ENCODE data around the gene PTF1A. TPM values are rescaled to one million over a fixed set of nuclear protein-coding genes. Genes with fewer than 3 reads are reported as not detected.

The PTF1A gene
- polyA plus RNA-seq, 4 donors: not detected

DNA sequence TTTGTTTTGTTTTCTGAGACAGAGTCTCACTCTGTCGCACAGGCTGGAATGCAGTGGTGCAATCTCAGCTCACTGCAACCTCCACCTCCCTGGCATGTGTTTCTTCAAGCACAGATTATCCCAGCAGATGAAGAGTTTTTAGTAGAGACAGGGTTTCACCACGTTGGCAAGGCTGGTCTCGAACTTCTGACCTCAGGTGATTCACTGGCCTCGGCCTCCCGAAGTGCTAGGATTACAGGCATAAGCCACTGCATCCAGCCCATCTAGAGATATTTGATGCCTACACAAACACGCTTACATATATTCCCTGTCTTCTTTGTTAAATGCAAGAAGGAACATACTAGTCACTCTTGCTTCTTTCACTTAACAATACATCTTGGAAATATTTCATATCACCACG is 5.9 kb upstream of the PTF1A start:
- no peak for DNase-seq (ENCODE audit: low read depth in 4 of 4, low spot score in 2 of 4)

DNA sequence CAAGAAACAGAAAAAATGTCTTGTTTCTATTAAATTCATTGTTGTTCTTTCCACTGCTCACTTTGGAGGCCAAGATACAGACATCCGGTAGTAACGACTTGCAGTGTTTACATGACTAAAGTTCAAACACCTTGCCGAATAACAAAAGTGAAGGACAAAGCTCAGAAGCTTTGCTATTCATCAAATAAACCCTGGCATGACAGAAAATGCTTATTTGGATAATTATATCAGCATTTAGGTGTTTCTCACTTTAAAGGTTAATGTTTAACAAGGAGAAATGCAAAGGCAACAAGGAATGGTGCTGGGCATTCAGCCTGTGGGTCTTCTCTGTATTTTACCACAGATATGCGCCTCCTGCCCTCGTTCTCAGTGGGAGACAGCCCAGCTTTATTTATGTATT is 5.4 kb upstream of the PTF1A start:
- no peak for DNase-seq (ENCODE audit: low read depth in 4 of 4, low spot score in 2 of 4)

DNA sequence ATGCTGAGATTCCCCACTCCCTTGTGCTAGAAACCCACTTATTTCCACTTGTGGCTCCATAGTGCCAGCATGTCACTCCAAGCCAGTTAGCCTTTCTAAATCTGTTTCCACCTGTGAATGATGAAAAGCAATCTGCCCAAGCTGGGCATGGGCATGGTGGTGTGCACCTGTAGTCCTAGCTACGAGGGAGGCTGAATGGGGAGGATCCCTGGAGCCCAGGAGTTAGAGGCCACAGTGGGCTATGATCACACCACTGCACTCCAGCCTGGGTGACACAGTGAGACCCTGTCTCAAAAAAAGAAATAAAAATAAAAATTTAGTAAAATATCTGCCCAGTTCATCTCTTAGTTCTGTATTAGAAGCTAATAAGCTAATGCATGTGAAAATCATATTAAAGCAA is 5.0 kb upstream of the PTF1A start:
- DNase-seq (ENCODE audit: low read depth in 4 of 4, low spot score in 2 of 4): no peak

DNA sequence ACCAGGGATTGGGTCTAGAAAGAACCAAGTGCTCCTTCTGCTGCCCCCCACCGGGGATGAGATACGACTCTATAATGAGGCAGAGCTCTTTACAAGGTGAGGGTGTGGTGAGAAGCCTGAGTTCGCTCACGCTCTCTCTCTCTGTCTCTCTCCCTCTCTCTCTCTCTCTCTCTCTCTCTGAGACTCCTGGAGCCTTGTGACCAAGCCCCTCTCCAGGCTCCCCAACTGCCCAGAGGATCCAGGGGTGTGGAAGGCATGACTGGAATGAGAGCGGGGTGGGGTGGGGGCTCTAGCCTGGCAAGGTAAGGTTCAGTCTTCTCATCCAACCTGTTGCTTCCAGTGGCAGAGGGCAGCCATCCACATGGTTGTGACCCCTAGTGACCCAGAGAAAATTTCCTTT is 3.1 kb upstream of the PTF1A start:
- DNase-seq (ENCODE audit: low read depth in 4 of 4, low spot score in 2 of 4): no peak

DNA sequence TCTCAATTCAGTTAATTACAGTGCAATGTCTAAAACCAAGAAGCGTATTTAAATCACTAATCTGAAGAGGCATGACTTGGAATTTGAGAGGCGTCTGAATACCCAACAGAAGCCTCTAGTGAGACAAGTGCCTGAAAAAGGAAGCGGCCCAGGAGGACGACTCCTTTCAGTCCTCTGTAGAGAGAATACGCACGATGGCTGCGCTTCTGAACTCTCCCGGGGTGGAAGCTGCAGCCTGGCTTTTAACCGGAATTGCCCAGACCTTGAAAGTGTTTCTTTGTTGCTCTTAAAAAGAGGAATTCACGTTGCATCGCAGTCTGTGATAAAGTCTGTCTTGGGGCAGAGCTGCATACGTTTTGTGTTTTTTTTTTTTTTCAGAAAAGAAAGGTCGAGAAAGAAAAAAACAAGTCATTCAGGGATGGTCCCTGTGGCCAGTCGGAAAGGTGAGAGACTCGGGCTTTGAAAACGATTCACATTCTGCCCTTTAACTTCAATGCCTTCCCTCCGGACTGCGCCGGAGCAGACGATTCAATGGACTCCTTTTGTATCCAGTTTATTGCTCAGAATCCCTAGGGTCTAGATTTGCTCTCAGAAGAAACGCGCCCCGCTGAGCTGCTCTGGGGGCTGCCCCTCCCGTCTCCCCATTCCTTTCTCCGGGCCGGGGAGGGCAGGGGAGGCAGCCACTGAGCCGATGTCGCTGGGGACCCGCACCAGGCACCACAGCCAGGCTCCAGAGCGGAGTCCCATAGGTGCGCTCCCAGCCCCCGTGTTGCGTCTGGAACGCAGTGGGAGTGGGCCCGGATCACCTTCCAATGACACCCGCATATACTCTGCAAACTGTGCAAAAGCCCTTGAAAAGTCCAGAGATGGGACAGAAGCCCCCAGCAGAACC is 994 bp upstream of the PTF1A start:
- no peak for DNase-seq (ENCODE audit: low read depth in 4 of 4, low spot score in 2 of 4)

DNA sequence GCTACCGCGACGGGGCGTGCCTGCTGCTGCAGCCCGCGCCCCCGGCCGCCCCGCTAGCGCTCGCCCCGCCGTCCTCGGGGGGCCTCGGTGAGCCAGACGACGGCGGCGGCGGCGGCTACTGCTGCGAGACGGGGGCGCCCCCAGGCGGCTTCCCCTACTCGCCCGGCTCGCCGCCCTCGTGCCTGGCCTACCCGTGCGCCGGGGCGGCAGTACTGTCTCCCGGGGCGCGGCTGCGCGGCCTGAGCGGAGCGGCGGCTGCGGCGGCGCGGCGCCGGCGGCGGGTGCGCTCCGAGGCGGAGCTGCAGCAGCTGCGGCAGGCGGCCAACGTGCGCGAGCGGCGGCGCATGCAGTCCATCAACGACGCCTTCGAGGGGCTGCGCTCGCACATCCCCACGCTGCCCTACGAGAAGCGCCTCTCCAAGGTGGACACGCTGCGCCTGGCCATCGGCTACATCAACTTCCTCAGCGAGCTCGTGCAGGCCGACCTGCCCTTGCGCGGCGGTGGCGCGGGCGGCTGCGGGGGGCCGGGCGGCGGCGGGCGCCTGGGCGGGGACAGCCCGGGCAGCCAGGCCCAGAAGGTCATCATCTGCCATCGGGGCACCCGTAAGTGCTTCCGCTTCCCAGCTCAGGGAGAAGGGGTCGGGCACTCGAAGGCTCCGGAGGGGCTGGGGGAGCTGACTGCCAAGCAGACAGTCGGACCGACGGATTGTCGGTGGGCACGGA is 761 bp downstream of the PTF1A start:
- DNase-seq (ENCODE audit: low read depth in 4 of 4, low spot score in 2 of 4): no peak

DNA sequence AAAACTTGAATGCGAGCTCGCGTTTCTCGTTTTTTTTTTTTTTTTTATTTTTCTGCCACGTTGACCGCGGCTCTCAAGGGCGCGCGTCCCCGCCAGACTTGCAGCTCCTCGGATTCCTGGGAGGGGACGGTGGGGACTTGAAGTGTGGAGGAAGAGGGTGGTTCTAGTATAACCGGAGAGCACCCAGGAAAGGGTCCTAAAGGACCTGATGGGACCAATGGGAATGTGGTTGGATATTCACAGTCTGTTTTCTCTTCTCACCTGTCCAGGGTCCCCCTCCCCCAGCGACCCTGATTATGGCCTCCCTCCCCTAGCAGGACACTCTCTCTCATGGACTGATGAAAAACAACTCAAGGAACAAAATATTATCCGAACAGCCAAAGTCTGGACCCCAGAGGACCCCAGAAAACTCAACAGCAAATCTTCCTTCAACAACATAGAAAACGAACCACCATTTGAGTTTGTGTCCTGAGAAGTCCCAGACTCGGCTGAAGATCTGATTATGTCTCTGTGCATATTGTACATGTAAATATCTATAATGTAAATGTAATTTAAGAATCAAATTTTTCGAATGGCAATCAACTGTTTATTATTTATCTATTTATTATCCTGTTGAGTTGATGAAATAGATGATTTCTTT is 1.4 kb downstream of the PTF1A start:
- no peak for DNase-seq (ENCODE audit: low read depth in 4 of 4, low spot score in 2 of 4)

DNA sequence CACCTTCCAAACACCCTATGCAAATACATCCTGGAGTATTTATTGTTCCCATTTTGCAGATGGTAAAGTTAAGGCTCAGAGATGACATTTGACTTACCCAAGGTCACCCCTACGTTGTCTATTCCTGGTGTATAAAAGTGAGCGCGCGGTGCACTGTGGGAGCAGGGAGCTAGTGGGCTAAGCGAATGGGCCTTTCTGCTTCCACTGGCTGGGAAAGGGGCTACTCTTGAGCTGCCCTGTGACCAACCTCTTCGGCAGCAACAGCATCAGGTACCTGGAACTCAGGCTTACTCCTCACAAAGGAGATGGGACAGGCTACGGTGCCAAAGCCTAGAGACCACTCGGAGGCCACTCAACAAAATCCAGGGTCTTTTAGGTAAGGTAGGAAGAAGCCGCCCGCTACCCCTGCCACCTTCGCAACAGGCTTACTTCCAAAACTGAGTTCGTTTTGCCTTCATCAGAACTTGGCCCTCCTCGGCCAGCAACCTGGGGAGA is 2.4 kb downstream of the PTF1A start:
- DNase-seq (ENCODE audit: low read depth in 4 of 4, low spot score in 2 of 4): no peak

DNA sequence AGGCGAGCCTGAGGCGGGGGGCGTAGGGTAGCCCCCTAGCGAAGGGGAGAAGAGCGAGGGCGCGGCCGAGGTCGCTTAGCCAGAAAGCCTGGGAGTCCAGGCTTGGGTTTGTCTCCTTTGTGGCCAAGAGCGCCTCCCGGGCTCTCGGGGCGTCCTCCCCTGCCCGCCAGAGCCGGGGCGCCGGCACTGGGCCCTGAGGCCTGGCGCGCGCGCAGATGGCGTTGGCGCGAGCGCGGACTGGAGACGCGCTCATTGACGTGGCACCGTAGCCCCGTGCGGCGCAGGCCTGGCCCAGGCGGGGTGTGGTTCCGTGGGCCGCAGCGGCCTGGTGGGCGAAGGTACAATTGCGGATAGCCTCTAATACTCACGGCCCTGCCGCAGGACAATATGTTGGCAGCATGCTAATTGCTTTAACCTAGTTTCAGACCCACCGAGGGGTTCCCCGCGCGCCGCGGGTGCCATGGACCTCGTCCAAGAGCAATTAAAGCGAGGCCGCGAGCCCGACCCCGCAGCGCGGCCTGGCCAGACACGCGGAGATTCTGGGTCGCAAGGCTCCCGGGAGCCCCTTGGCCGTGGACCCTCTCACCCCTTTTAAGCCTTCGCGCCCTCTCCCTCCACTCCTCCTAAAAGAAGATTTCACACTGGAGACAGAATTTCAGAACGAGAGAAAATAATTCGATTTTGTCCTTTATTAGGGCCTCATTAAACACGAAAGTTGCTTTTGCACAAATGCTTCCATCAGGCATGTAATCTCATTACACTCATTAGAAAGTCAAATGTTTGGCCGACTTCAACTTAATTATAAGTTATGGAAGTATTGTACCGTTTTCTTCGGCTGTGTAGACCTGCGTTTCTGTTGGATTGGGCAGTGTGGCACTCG is 3.1 kb downstream of the PTF1A start:
- DNase-seq (ENCODE audit: low read depth in 4 of 4, low spot score in 2 of 4): no peak

DNA sequence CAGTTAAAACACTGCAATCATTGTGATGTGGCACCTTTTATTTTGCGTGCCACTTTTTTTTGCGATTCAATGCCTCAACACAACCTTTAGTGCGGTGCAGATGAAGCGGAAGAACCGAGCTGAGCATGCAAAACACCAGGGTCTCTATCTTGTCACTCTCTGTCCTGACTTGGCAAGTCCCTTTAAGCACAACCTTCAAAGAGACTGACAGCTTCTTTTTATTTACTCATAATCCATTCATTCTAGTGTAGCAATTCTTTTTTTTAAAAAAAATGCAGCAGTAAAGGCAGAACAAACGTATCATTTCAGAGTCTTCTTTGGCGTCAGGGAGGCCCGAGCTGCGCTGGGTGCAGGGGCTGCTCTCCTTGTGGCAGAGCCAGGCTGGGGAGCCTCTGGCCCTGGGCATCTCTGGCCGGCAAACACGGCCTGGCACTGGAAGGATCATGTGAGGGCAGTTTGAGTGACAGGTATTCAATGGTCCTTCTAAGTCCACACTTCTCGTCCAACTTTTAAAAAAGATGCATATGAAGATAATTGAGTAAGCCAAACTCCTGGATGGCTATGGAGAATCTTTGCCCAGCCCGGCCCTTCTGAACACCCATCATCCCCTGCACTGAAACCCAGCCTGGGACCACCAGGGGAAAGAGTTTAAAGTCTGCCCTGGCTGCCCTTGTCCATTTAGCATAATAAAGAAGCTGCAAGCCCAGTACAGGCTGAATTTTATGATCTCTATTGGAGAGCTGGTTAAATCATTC is 3.9 kb downstream of the PTF1A start:
- no peak for DNase-seq (ENCODE audit: low read depth in 4 of 4, low spot score in 2 of 4)

DNA sequence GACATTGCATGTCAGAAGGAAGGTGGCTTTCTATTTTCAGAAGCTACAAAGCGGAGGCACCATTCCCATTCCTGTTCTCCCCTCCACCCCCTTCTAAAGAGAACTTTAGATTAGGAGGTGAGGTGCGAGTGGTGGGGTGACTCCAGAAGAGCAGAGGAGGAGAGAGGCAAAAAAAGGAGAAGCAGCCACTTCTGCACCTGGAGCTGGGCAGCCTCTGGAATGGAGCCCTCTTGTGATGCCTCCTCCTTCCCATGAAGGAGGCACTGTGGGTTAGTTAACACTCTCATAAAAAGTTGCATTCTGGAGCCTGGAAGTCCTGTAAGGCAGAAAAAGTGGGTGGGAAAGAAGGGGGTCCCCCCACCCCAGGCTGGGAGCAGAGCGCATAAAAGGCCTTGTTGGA is 4.8 kb downstream of the PTF1A start:
- DNase-seq (ENCODE audit: low read depth in 4 of 4, low spot score in 2 of 4): no peak

DNA sequence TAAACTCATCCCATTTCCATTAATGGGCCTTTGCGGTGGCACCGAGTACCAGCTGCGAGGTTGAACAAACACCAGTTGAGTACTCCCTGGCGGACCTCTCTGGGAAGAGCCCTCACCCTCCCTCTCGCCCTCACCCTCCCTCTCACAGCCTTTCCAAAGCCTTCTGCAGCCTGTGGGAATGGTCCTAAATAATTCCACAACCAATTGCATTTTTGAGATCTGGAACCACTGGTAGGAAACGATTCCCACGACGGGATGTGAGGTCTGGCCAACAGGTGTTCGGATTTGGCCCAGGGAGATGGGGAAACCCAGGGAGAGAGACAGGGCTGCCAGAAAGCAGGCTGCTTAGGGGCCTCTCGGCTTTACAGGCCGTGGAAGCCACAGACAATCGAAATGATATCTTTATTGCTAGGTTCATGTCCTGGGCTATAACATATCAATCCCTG is 5.3 kb downstream of the PTF1A start:
- no peak for DNase-seq (ENCODE audit: low read depth in 4 of 4, low spot score in 2 of 4)

DNA sequence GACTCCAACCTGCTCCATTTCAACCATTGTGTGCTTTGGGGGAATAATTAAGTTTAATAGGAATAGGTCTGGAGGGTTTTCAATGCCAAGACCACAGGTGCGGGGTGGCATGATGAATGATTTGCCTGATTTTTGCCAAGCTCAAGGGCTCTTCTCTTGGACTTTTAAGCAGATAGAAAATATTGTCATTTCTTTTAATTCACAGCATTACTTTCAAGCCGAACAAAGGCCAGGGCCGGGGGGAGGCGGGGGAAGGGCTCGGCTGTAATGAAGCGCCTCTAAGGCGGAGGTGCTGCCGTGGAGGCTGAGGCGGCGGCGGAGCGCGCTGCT is 6.5 kb downstream of the PTF1A start:
- DNase-seq (ENCODE audit: low read depth in 4 of 4, low spot score in 2 of 4): no peak

DNA sequence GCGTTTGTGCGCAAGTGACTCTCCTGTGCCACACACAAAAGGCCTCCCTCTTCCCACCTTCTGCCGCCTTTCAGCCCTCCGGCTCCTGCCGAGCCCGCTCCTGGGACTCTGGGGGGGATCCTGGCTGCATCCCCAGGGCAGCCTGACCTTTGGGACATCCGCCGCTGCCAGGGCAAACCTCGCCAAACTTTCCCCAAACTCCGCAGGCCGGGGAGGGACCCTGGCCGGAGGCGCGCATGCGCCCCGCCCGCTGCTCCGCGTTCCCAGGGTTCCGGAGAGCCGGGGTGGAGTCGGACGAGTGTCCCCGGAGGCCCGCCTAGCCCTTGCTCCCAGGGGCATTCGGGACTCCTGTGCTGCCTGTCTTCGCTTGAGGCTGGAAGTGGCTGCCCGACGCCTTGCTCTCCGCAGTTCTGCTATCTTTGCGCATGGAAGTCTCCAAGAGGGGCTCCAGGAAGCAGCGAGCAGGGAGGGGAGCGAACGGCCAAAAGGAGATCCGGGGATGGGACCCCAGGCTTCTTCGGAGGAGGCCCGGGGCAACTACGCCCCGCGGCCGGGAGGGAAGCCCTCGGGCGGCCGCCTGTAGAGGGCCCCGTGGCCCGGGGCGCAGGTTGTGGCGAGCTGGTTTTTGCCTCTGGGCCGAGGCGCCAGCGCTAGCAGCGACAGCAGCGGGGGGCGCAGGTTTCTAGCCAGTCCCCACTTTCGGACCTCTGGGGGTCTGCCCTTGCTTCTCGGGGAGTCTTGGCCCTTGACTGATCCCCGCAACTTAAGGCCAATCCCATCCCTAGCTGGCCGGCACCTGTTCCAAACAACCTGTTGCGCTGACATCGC is 7.0 kb downstream of the PTF1A start:
- DNase-seq (ENCODE audit: low read depth in 4 of 4, low spot score in 2 of 4): no peak

DNA sequence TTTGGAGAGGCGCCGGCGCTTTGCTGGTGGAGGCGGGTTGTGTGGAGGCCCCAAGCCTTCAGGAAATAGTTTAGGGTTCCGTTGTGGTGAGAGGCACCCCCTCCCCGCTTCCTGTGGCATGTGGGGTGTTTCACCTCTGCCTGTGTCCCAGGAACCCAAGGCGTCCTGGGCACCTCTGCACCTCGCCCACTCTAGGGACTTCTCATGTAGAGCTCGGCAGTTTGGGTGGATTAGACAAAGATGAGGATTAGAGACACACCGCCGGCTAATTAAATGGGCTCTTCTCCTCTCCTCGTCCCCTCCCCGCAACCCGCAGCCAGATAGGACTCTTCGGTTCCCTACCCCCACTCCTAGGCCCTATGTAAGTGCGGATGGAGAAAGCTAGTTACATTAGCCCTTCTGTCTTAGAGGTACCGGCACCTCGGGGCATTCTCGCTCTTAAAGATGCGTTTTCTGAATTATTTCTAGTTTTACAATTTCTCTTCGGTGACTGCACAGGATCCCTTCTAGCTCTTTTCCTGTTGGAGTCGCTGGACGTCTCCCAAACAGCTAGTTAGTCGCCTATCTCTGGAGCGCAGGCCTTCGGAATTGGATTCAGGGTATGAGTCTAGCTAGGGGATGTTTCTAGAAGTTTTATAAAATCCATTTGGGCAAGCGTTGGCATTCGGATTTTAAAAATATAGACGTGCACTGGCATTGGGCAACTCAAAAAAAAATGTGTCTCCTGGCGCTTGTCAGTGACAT is 7.8 kb downstream of the PTF1A start:
- no peak for DNase-seq (ENCODE audit: low read depth in 4 of 4, low spot score in 2 of 4)

DNA sequence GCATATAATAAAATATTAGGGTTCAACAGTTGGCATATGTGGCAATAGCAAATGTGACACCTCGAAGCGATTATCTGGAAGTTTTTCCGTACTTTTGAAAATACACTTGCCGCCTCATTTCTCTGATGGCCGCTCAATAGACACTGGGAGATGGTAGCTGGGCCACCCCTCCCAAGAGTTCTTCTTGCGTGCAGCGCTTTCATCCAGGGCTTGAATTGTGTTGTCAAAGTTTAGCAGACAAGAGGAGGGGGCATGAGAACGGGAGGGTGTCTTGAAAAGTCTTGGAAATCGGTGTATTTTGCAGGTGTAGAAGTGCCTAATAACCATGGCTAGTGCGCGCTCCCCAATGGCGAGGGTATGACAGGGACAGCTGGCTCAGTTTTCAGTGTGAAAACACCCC is 8.5 kb downstream of the PTF1A start:
- DNase-seq (ENCODE audit: low read depth in 4 of 4, low spot score in 2 of 4): no peak

DNA sequence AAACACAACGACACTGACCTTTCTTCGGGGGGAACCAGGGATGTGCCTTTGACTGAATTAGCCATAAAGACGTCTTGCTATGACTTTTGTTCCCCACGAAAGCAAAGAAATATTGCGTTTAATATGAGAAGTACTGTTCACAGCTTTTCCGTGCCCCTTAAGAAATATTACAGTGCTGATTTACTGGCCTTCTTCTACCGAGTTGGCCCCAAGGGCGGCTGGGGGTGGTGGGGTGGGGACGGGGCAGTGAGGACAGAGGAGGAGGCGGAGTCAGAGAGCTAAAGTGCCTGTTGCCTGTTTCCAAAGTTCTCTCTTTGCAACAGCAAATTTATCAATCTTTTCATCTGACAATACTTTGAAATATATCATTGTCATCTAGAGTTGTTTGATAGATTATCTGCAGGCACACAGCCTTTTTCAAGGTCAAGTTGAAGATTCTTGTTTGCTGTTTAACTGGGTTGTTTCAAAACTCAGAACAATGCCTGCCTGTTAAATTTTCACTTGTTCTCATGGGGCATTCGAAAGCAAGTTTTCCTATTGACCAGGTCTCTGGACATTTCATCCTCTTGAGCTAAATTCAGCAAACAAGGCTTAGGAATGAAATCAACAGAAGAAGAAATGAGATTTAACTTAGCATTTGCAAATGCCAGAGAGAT is 9.0 kb downstream of the PTF1A start:
- no peak for DNase-seq (ENCODE audit: low read depth in 4 of 4, low spot score in 2 of 4)

DNA sequence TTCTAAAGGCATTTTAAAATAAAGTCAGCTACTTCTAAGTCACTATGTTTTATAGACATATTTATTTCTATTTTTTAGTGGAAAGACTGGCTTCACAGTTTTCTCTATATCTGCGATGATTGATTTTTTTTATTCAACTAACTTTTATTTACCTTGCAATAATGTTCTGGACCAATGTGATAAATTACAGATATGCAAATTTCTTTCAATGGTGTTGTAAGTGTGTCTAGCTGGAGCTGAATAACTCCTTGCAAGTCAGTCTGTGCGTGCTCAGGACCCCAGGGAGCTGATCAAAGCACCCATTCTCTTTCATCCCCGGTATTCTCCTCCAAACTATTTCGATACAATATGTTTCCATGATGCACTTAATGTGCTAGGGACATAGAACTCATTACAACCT is 9.7 kb downstream of the PTF1A start:
- no peak for DNase-seq (ENCODE audit: low read depth in 4 of 4, low spot score in 2 of 4)

Data from left renal cortex interstitium (tissue), 4 donors.